SJCRH30 (cell line): Measurements from ENCODE around the gene SORCS2. TPM values are rescaled to one million over a fixed set of nuclear protein-coding genes. Genes with fewer than 3 reads are reported as not detected.

Experiments
- DNase-seq, 2 experiments: peaks; one replicate each; pipeline ENCODE4 v3.0.0-alpha.2; 2015 to 2020
- H3K27ac ChIP-seq: fragments of 250-450 bp; sonication (Bioruptor Pico); 2 replicates; pipeline ENCODE4 v1.5.1; 2020; ENCODE audit warnings: mild to moderate bottlenecking, moderate library complexity
- H3K27me3 ChIP-seq: fragments of 250-450 bp; sonication (Bioruptor Pico); 2 replicates; pipeline ENCODE4 v1.5.1; 2020; ENCODE audit warnings: mild to moderate bottlenecking, moderate library complexity
- H3K36me3 ChIP-seq: fragments of 250-450 bp; sonication (Bioruptor Pico); 2 replicates; pipeline ENCODE4 v1.5.1; 2020; ENCODE audit warnings: mild to moderate bottlenecking, moderate library complexity
- H3K4me1 ChIP-seq: fragments of 250-450 bp; sonication (Bioruptor Pico); 2 replicates; pipeline ENCODE4 v1.5.1; 2020; ENCODE audit warnings: mild to moderate bottlenecking, moderate library complexity
- H3K4me3 ChIP-seq: fragments of 250-450 bp; sonication (Bioruptor Pico); 2 replicates; pipeline ENCODE4 v1.5.1; 2020; ENCODE audit warnings: mild to moderate bottlenecking, moderate library complexity
- H3K9me3 ChIP-seq: fragments of 250-450 bp; sonication (Bioruptor Pico); replicated peaks from 2 replicates; pipeline ENCODE4 v1.5.1; 2020; ENCODE audit warnings: mild to moderate bottlenecking, moderate library complexity
- total RNA-seq: library from RNA; depleted of rRNA; stranded (reverse); fragments of >200 nt; shearing (Covaris generic); gene quantifications from 2 replicates; pipeline ENCODE4 v1.2.3, GENCODE V29; 2014

The SORCS2 gene
- total RNA-seq, 1 experiment from 2014 or later: 1.4 TPM

DNA sequence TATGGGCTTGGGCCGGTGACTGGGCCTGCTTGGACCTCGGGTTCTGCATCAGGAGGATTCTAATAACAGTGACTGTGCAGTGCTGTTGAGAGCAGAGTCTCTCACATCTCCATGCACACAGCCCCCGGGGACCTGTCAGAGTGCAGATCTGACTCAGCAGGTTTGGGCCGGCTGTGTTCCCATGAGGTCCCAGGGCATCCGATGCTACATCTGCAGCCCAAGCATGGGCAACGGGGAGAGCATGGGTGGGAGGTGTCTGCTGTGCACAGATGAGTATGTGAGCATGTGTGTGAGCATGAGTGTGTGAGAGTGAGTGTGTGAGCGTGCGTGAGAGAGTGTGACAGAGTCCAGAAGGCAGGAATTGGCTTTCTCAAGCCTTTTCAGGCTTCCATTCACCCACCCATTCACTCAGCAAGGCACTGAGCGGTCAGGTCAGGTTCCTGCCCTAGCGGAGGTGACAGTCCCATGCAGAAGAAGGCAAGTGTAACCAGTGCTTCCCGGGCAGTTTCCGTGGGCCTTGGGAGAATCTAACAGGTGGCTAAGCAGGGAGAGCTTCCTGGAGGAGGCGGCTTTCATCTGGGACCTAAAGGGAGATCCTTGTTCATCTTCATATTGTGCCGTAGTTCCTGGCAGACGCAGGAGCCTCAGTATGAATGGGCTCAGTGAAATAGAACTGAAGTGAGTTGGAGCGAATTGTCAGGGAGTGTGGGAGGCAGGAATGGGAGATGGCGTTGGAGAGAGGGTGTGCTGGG is 62.6 kb downstream of the SORCS2 start:
- no peaks in the 10 kb centered on the region; the same call in 1 of the 2 replicates for H3K9me3 ChIP-seq
- peaks cover 73% of the 10 kb centered on the region for H3K4me1 ChIP-seq
- DNase-seq: peak; percentile 22 to 28
- H3K36me3 ChIP-seq: no peaks in the 10 kb centered on the region
- H3K4me3 ChIP-seq: no peak overlapping the region
- peak overlapping the region; percentile 86 for H3K27ac ChIP-seq
- H3K27me3 ChIP-seq: no peaks in the 10 kb centered on the region

DNA sequence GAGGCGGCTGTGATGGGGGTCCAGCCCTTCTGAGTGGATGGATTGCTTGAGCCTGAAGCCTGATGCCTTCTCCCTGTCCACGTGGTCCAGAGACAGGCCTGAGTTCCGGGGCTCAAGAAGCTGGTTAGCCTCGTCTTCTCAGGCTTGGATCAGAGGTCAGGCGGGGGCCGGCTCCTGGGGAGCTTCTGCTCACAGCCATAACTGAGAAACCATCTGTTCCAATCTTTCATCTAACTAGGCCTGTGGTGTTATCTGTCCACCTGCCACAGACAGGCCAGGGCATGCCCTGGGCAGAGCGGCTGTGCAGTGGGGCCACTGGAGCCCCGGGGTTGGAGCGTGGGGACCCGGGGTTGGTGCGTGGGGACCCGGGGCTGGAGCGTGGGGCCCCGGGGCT is 63.1 kb downstream of the SORCS2 start:
- H3K9me3 ChIP-seq: no peaks in the 10 kb centered on the region; the same call in 1 of the 2 replicates
- peak overlapping the region; percentile 86 for H3K27ac ChIP-seq
- H3K27me3 ChIP-seq: no peaks in the 10 kb centered on the region
- DNase-seq: peak; percentile 91 to 95
- H3K36me3 ChIP-seq: no peaks in the 10 kb centered on the region
- H3K4me3 ChIP-seq: no peak overlapping the region
- peaks cover 68% of the 10 kb centered on the region for H3K4me1 ChIP-seq

DNA sequence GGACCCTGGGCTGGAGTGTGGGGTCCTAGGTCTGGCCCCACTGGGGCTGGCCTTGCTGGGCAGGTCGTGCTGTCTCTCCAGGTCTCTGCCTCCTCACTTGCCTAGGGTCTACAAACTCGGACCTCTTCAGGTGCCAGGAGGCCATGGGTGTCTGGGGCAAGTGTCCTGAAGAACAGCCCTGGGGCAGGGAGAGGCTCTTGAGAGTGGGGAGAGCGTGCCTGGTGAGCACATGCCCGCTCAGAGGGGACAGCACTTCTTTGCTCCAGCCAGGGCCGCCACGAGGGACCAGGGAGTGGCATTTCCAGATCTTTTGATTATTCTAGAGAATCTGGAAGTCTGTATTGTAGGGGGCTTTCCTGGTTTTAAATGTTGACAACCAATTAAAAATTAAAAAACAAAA is 63.7 kb downstream of the SORCS2 start:
- Histone ChIP-seq H3K27ac (peak overlapping the region; percentile 86), H3K4me3 (no peak overlapping the region), H3K4me1 (peaks cover 64% of the 10 kb centered on the region), H3K36me3 (no peaks in the 10 kb centered on the region), H3K9me3 (no peaks in the 10 kb centered on the region; the same call in 1 of the 2 replicates), H3K27me3 (no peaks in the 10 kb centered on the region)
- peak; percentile 40 to 65 for DNase-seq

DNA sequence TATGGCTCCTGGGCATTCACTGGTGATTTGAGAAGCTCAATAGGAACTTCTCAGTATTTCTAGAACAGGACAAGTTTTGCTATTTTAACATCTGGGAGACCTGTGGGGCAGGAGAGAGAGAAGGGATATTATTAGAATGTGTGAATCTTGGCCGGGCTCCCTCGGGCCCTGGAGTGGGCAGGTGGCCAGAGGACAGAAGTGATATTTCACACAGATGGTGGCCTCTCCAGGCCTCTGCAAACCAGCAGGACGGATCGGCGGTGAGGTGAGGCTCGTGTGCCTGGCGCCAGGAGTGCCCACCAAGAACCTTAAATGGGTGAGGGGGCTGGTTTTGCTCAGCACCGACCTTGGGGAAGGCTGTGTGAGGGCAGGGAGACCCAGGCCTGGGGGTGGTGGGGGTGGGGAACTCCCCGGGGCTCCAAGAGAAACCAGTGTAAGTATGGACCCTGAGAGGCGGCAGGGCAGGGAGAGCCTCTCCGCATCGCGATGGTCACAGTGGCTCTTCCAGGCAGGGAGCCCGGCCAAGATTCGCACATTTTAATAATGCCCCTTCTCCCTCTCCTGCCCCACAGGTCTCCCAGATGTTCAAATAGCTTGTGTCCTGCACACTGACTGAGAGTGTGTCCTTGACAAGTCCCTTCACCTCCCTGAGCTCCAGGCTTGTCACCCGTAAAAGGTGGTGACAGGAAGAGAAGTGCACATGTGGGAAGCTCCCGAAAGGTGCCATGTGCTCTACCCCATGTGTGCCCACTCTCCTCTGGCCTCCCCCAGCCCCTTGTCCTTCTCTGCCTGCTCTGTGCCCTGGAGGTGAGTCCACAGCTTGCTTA is 64.9 kb downstream of the SORCS2 start:
- no peaks in the 10 kb centered on the region; the same call in 1 of the 2 replicates for H3K9me3 ChIP-seq
- H3K4me3 ChIP-seq: no peak overlapping the region
- H3K27ac ChIP-seq: peak overlapping the region; percentile 86; the same call in 1 of the 2 replicates
- H3K27me3 ChIP-seq: no peaks in the 10 kb centered on the region
- peak; percentile 52 to 73 for DNase-seq
- peaks cover 52% of the 10 kb centered on the region for H3K4me1 ChIP-seq
- H3K36me3 ChIP-seq: no peaks in the 10 kb centered on the region

DNA sequence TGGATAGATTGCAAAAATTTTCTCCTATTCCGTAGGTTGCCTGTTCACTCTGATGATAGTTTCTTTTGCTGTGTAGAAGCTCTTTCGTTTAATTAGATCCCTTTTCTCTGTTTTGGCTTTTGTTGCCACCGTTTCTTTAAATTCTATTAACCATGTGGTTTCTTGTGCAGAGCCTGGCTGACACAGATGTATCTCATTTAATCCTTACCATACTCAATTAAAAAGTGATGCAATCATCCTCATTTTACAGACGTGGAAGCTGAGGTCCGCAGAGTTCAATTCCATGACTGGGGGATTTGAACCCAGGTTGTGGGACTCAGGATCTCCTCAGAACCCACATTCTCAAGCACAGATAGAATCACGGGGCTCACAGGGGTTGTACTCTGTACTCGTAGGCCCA is 66.7 kb downstream of the SORCS2 start:
- DNase-seq: no peak
- no peaks in the 10 kb centered on the region for H3K36me3 ChIP-seq
- H3K27me3 ChIP-seq: no peaks in the 10 kb centered on the region
- H3K4me1 ChIP-seq: peaks cover 33% of the 10 kb centered on the region
- no peaks in the 10 kb centered on the region; the same call in 1 of the 2 replicates for H3K9me3 ChIP-seq
- H3K27ac ChIP-seq: no peak overlapping the region
- no peak overlapping the region for H3K4me3 ChIP-seq

DNA sequence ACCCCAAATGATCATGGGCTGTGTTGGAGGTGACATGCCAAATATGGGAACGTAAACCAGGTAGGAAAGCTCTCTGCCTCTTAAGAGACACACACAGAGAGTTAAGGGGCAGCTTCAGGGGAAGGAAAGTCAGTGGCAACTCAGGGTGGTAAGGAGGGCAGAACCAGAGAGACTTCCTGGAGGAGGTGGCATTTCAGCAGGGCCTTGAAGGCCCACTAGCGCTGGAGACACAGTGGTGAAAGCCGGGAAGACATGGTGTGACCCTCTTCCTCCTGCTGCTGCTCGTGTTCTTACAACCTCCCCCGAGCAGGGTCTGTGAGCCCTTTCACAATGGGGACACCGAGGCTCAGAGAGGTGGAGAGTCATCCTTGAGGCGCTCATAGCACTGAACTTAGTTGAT is 68.2 kb downstream of the SORCS2 start:
- no peaks in the 10 kb centered on the region for H3K27me3 ChIP-seq

DNA sequence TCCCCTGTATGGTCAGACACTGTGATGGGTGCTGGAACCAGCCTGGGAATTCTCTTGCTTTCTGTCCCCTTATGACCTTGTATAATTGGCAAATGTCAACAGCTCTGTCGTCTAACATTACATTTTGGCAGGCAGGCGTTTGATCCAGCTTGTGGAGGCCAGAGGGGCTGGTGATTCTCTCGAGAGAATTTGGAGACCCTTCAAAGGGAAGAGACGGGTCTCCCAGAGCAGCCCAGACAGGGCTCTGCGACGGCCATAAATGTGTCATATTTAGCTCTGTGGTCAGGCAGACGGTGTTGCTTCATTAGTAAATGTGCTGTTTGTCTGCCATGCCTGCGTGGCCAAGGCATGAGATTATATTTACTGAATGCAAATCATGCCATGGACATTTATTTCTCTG is 68.7 kb downstream of the SORCS2 start:
- Histone ChIP-seq H3K9me3 (no peaks in the 10 kb centered on the region; the same call in 1 of the 2 replicates), H3K4me1 (peaks cover 13% of the 10 kb centered on the region), H3K27me3 (no peaks in the 10 kb centered on the region), H3K36me3 (no peaks in the 10 kb centered on the region), H3K27ac (no peak overlapping the region), H3K4me3 (no peak overlapping the region)
- peak in 1 of 2 experiments; percentile 22 for DNase-seq

More for the DNA sequence above, 68.2 kb downstream of the SORCS2 start:
- Histone ChIP-seq H3K27ac (no peak overlapping the region), H3K4me1 (peaks cover 18% of the 10 kb centered on the region), H3K4me3 (no peak overlapping the region), H3K36me3 (no peaks in the 10 kb centered on the region), H3K9me3 (no peaks in the 10 kb centered on the region; the same call in 1 of the 2 replicates)
- DNase-seq: no peak

DNA sequence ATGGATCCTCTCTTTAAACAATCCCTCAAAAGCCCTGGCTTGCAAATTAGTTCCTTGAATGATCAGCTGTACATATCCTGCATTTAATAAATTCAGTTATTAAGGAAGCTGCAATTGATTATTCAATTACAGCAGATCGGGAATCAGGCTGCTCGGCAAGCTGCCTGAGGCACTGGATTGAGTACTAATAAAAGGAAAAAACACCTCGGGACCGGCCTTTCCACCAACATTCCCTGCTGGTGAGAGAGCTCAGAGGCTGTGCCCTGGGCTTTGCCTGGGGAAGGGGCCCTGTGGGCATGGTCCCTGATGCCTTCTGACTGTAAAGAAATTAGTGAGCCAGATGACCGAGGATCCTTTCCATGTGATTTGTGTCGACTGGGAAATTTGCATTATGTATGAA is 69.2 kb downstream of the SORCS2 start:
- no peaks in the 10 kb centered on the region for H3K36me3 ChIP-seq
- peaks cover 8% of the 10 kb centered on the region for H3K4me1 ChIP-seq
- no peaks in the 10 kb centered on the region for H3K27me3 ChIP-seq
- no peak for DNase-seq
- H3K4me3 ChIP-seq: no peak overlapping the region
- no peaks in the 10 kb centered on the region; the same call in 1 of the 2 replicates for H3K9me3 ChIP-seq
- no peak overlapping the region for H3K27ac ChIP-seq

DNA sequence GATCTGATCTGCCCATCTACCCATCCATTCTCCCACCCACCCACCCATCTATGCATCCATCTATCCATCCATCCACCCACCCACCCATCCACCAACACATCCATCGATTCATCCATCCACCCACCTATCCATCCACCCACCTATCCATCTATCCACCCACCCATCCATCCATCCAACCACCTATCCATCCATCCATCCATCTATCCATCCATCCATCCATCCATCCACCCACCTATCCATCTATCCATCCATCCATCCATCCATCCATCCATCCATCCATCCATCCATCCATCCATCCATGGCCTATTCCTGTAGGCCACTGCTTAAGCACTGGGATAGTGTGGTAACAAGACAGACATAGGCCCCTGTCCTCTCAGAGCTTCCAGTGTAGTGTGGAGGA is 69.8 kb downstream of the SORCS2 start:
- Histone ChIP-seq H3K27me3 (no peaks in the 10 kb centered on the region), H3K4me3 (no peak overlapping the region), H3K9me3 (no peaks in the 10 kb centered on the region; the same call in 1 of the 2 replicates), H3K4me1 (peaks cover 4% of the 10 kb centered on the region; the same call in 1 of the 2 replicates), H3K27ac (no peak overlapping the region), H3K36me3 (no peaks in the 10 kb centered on the region)
- no peak for DNase-seq

DNA sequence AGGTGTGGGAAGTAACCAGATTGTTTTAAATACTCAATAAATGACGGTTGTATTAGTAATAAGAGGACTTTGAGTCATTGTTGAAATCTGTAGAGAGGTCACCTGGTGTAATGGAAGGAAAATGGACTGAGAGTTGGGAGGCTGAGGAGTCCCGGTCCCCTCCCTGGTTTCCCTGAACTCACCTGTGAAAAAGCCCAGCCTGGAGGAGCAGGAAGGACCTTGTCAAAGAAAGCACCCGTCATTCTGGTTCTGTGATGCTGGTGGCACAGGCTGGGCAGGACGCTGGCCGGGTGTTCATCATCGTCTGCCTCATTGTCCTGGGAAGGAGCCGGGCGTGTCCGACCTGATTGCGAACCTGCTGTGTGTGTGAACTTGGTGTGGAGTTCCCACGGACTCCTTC is 70.8 kb downstream of the SORCS2 start:
- Histone ChIP-seq H3K36me3 (no peaks in the 10 kb centered on the region), H3K4me1 (no peaks in the 10 kb centered on the region; the same call in 1 of the 2 replicates), H3K27ac (no peak overlapping the region), H3K27me3 (no peaks in the 10 kb centered on the region), H3K4me3 (no peak overlapping the region), H3K9me3 (no peaks in the 10 kb centered on the region; the same call in 1 of the 2 replicates)
- DNase-seq: no peak

DNA sequence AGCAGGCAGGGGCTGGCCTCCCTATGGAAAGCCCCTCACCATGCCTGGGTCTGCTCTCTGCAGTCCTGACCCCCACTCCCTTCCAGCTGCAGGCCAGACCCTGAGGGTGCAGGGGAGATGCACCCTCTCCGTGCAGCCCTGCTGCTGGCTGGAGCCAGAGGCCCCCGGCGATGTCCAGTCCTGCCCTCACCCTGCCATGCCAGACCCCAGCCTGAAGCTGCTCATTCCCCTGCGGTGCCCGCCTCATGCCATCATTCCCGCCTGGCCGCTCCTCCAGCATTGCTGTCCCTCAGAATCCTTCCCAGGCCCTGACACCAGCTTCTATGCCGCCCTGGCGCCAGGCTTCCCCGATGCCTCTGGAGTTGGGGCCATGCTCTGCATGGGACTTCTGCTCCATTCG is 72.4 kb downstream of the SORCS2 start:
- DNase-seq: no peak
- no peaks in the 10 kb centered on the region; the same call in 1 of the 2 replicates for H3K4me1 ChIP-seq
- no peaks in the 10 kb centered on the region for H3K9me3 ChIP-seq
- H3K27me3 ChIP-seq: no peaks in the 10 kb centered on the region
- H3K27ac ChIP-seq: no peak overlapping the region
- no peaks in the 10 kb centered on the region for H3K36me3 ChIP-seq
- no peak overlapping the region for H3K4me3 ChIP-seq

DNA sequence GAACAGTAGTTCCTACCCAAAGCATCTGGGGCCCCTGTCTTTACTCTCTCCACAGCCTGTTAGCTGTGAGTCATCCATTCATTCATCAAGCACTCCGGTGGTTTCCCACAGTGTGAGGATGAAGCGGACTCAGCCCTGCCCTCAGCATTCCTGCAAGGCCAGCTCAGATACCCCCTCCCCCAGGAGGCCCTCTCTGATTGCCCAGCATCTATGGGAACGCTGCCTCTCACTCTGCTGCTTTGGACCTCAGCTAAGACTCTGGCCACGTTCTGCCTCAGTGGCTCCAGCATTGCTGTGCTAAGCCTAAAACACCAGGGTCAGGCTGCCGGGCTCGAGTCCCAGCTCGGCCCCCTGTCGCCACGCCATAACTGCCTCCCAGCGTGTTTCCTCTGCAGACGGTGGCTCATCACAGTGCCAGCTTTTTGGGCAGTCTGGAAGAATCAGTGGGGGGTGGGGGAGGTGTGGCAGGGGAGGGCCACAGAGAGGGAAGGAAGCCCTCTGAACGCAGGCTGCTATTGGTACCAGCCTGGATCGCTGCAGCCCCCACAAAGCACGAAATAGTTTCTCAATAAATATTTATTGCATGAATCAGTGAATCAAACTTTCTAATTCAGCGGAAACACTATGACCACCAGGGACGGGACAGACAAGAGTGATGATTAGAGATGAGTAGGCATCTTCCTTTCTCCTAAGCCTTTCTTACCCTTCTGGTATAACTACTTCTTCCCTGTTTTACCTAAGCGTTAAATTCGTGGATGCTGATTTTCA is 74.4 kb downstream of the SORCS2 start:
- Histone ChIP-seq H3K27me3 (no peaks in the 10 kb centered on the region), H3K27ac (no peak overlapping the region), H3K9me3 (no peaks in the 10 kb centered on the region; the same call in 1 of the 2 replicates), H3K4me3 (no peak overlapping the region), H3K4me1 (no peaks in the 10 kb centered on the region; the same call in 1 of the 2 replicates), H3K36me3 (no peaks in the 10 kb centered on the region)
- peak; percentile 36 to 52 for DNase-seq

DNA sequence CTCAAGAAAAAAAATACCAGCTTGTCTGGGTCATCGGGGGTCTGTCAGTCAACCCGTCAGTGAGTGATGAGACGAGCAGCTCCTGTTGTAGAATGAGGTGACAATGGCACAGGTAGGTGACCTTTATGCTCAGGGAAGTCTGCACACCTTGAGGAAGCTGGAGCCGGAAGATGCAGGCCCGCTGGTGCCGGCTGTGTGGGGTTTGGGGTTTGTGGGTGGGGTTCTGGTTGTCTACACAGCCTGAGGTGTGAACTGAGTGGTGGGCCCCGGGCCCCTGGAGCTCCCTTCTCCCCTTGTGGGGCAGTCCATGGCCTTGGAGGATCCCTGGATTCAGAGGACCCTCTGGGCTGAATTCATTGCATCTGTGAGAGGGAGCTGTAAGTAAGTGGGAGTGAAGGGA is 75.5 kb downstream of the SORCS2 start:
- no peaks in the 10 kb centered on the region; the same call in 1 of the 2 replicates for H3K9me3 ChIP-seq
- no peaks in the 10 kb centered on the region for H3K36me3 ChIP-seq
- H3K4me3 ChIP-seq: no peak overlapping the region
- DNase-seq: no peak
- no peaks in the 10 kb centered on the region for H3K27me3 ChIP-seq
- H3K4me1 ChIP-seq: no peaks in the 10 kb centered on the region
- no peak overlapping the region for H3K27ac ChIP-seq

DNA sequence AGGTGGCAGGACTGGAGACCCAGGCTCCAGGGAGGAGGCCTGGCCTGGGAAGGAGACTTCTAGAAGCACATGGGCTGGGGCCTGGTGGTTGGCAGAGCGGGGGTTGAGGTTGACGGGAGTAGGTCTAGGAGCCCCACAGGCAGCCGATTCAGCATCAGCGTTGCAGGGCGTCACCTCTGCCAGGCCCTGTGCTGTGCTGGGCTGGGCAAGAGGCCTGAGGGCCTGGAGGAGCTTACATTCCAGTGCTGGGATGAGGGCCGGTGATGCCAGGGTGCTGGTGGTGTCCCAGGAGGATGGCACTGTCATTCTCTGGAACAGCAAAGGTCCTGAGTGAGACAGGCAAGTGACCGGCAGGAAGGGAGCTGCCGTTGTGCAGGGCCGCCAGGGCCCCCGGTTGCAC is 76.6 kb downstream of the SORCS2 start:
- H3K4me3 ChIP-seq: no peak overlapping the region
- H3K9me3 ChIP-seq: no peaks in the 10 kb centered on the region; the same call in 1 of the 2 replicates
- no peak overlapping the region for H3K27ac ChIP-seq
- H3K4me1 ChIP-seq: no peaks in the 10 kb centered on the region
- H3K36me3 ChIP-seq: no peaks in the 10 kb centered on the region
- no peak for DNase-seq
- no peaks in the 10 kb centered on the region for H3K27me3 ChIP-seq
